PC-9 (cell line): ENCODE data around the gene PSMB2. TPM values are rescaled to one million over a fixed set of nuclear protein-coding genes. Genes with fewer than 3 reads are reported as not detected.

Source experiments
- BruUV-seq: library from RNA; stranded (reverse); fragments of 400-500 nt; replicated peaks from 2 replicates; lab custom pipeline; 2021; lab: Mats Ljungman, UMichigan
- CTCF ChIA-PET: fragments of 300-600 bp; sonication (Branson Sonifier 250); formaldehyde crosslinking; loops from one replicate; lab custom pipeline; 2022; ENCODE audit warnings: antibody characterized with exemption; lab: Charles Lee
- POLR2A ChIA-PET: fragments of 300-600 bp; sonication (Branson Sonifier 250); formaldehyde crosslinking; loops from one replicate; lab custom pipeline; 2022; ENCODE audit warnings: antibody characterized with exemption; ENCODE audit not compliant: unreplicated experiment; lab: Charles Lee
- DNase-seq, 2 experiments: peaks; one replicate each; pipeline versions ENCODE4 v3.0.0 to v3.0.0-alpha.2; 2015 to 2022; ENCODE audit warnings: mixed read lengths in 1 of 2
- H2AFZ ChIP-seq: fragments of 200-600 bp; sonication (generic); 2 replicates; pipeline ENCODE4 v1.8.1; 2017; ENCODE audit warnings: antibody characterized with exemption
- H3F3A ChIP-seq: fragments of 200-600 bp; sonication (generic); 2 replicates; pipeline ENCODE4 v1.8.1; 2017; ENCODE audit warnings: antibody characterized with exemption, mild to moderate bottlenecking, low read depth; ENCODE audit not compliant: insufficient read depth
- H3K27ac ChIP-seq: fragments of 200-600 bp; sonication (generic); 2 replicates; pipeline ENCODE4 v1.6.1; 2016; ENCODE audit warnings: mixed run types
- H3K27me3 ChIP-seq: fragments of 200-600 bp; sonication (generic); 2 replicates; pipeline ENCODE4 v1.6.1; 2016; ENCODE audit warnings: low read depth, mixed run types; ENCODE audit not compliant: insufficient read depth
- H3K36me3 ChIP-seq: fragments of 200-600 bp; sonication (generic); 2 replicates; pipeline ENCODE4 v1.6.1; 2016; ENCODE audit warnings: low read depth, mixed run types
- H3K4me1 ChIP-seq: fragments of 200-600 bp; sonication (generic); replicated peaks from 2 replicates; pipeline ENCODE4 v1.6.1; 2016; ENCODE audit warnings: mixed run types; ENCODE audit not compliant: insufficient read depth
- H3K4me2 ChIP-seq: fragments of 200-600 bp; sonication (generic); 2 replicates; pipeline ENCODE4 v1.6.1; 2017; ENCODE audit warnings: mixed run types
- H3K4me3 ChIP-seq: fragments of 200-600 bp; sonication (generic); 2 replicates; pipeline ENCODE4 v1.6.1; 2016; ENCODE audit warnings: mixed run types
- H3K79me2 ChIP-seq: fragments of 200-600 bp; sonication (generic); 2 replicates; pipeline ENCODE4 v1.6.1; 2017; ENCODE audit warnings: low read depth, mixed run types
- H3K9me2 ChIP-seq: fragments of 200-600 bp; sonication (generic); 2 replicates; pipeline ENCODE4 v1.8.1; 2017; ENCODE audit warnings: mild to moderate bottlenecking; ENCODE audit not compliant: insufficient read depth
- H3K9me3 ChIP-seq: fragments of 200-600 bp; sonication (generic); 2 replicates; pipeline ENCODE4 v1.8.1; 2016; ENCODE audit warnings: low read depth; ENCODE audit not compliant: insufficient read depth
- H4K20me1 ChIP-seq: fragments of 200-600 bp; sonication (generic); 2 replicates; pipeline ENCODE4 v1.8.1; 2017; ENCODE audit not compliant: insufficient read depth
- CTCF ChIP-seq: fragments of 200-600 bp; sonication (generic); conservative IDR thresholded peaks from 2 replicates; pipeline ENCODE4 v1.6.1; 2017; ENCODE audit warnings: mixed run types, antibody characterized with exemption, mild to moderate bottlenecking, moderate library complexity
- EZH2 ChIP-seq: fragments of 200-600 bp; sonication (generic); IDR thresholded peaks from 2 replicates; pipeline ENCODE4 v1.8.0; 2017; ENCODE audit warnings: antibody characterized with exemption, low read depth
- intact Hi-C: fragments of 100-400 bp; cut with micrococcal nuclease; formaldehyde crosslinking; loops from one replicate; pipeline ENCODE4 v1.10.0; 2022; ENCODE audit not compliant: unreplicated experiment
- total RNA-seq: library from RNA; stranded (reverse); gene quantifications from 2 replicates; pipeline ENCODE4 v1.2.3, GENCODE V29; 2021

The PSMB2 gene
- total RNA-seq, 1 experiment from 2014 or later, result 206 TPM

GRCh38 chr1:35599411-35599810, 41.9 kb downstream of the PSMB2 start:
- H4K20me1 ChIP-seq, result peaks cover 8% of the 10 kb centered on the region; the same call in 1 of the 2 replicates
- no peaks in the 10 kb centered on the region for H3K27me3 ChIP-seq
- no peaks in the 10 kb centered on the region for H3F3A ChIP-seq
- H3K79me2 ChIP-seq, result no peaks in the 10 kb centered on the region
- POLR2A ChIA-PET, result no interaction called here
- TF ChIP-seq EZH2, result no peak
- no peak for TF ChIP-seq CTCF
- no TSS peak for BruUV-seq
- no peak overlapping the region for H3K4me2 ChIP-seq
- H3K9me3 ChIP-seq, result no peaks in the 10 kb centered on the region
- no peak overlapping the region for H3K4me3 ChIP-seq
- no peak overlapping the region for H3K27ac ChIP-seq
- H3K36me3 ChIP-seq, result peaks cover 20% of the 10 kb centered on the region
- intact Hi-C loops, result no loop called here
- CTCF ChIA-PET, result no interaction called here
- no peaks in the 10 kb centered on the region for H3K4me1 ChIP-seq
- no peak overlapping the region for H2AFZ ChIP-seq
- no peaks in the 10 kb centered on the region for H3K9me2 ChIP-seq
- DNase-seq, result no peak

GRCh38 chr1:35598895-35599294, 42.4 kb downstream of the PSMB2 start:
- Histone ChIP-seq H3K9me3 (no peaks in the 10 kb centered on the region), H3K4me3 (no peak overlapping the region), H3K4me1 (no peaks in the 10 kb centered on the region), H3K27me3 (no peaks in the 10 kb centered on the region), H3K36me3 (peaks cover 20% of the 10 kb centered on the region), H4K20me1 (peaks cover 8% of the 10 kb centered on the region; the same call in 1 of the 2 replicates), H3K4me2 (no peak overlapping the region), H3K27ac (no peak overlapping the region), H3K9me2 (no peaks in the 10 kb centered on the region), H2AFZ (no peak overlapping the region), H3F3A (no peaks in the 10 kb centered on the region), H3K79me2 (no peaks in the 10 kb centered on the region)
- ChIA-PET POLR2A (no interaction called here), CTCF (no interaction called here)
- BruUV-seq, result no TSS peak
- no peak for DNase-seq
- intact Hi-C loops, result no loop called here
- TF ChIP-seq CTCF, result no peak
- no peak for TF ChIP-seq EZH2

- TF ChIP-seq EZH2, result no peak
- TF ChIP-seq CTCF, result no peak
- CTCF ChIA-PET, result no interaction called here
- intact Hi-C loops, result no loop called here
These were observed 43.5 kb downstream of the PSMB2 start for GRCh38 chr1:35597870-35598269.

More at GRCh38 chr1:35597870-35598269, 43.5 kb downstream of the PSMB2 start:
- no TSS peak for BruUV-seq
- H3K9me3 ChIP-seq, result no peaks in the 10 kb centered on the region
- H3F3A ChIP-seq, result no peaks in the 10 kb centered on the region
- POLR2A ChIA-PET, result no interaction called here
- no peaks in the 10 kb centered on the region for H3K4me1 ChIP-seq
- peaks cover 13% of the 10 kb centered on the region for H3K36me3 ChIP-seq
- no peak overlapping the region for H3K27ac ChIP-seq
- H2AFZ ChIP-seq, result no peak overlapping the region
- H3K79me2 ChIP-seq, result no peaks in the 10 kb centered on the region
- H3K9me2 ChIP-seq, result no peaks in the 10 kb centered on the region
- peaks cover 8% of the 10 kb centered on the region; the same call in 1 of the 2 replicates for H4K20me1 ChIP-seq
- H3K4me3 ChIP-seq, result no peak overlapping the region
- no peak for DNase-seq
- no peaks in the 10 kb centered on the region for H3K27me3 ChIP-seq
- H3K4me2 ChIP-seq, result no peak overlapping the region
